ENCODE results near the gene AOAH.
"Not testable (repeated sequence)": the region's sequence is repeated elsewhere in the genome, so short reads cannot be mapped to it uniquely, and the experiment has no call there.

Gene AOAH

DNA sequence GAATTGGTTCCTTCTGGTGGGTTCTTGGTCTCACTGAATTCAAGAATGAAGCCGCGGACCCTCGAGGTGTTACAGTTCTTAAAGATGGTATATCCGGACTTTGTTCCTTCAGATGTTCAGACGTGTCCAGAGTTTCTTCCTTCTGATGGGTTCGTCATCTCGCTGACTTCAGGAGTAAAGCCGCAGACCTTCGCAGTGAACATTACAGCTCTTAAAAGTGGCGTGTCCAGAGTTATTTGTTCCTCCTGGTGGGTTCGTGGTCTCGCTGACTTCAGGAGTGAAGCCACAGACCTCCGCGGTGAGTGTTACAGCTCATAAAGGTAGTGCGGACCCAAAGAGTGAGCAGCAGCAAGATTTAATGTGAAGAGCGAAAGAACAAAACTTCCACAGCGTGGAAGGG lies 220.1 kb downstream of the AOAH start:
- not testable (repeated sequence) for DNase-seq

DNA sequence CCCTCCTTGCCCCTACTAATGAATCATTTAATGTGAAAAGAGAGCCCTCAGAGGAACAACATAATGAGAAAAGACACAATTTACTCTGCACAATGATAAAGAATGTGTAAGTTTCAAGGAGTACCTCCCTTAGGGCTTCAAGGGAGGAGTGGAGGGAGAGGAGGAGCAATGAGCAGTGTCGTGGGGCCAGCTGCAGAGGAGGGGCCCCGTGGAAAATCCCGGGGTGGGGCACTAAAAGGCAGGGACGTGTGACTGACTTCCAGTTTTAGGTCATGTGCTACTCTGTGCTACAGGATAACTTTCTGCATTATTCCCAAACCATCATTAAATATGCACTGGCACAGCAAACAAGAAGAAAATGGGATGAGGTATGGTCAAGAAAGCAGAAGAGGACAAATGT lies 226.5 kb downstream of the AOAH start:
- DNase-seq: no peak

DNA sequence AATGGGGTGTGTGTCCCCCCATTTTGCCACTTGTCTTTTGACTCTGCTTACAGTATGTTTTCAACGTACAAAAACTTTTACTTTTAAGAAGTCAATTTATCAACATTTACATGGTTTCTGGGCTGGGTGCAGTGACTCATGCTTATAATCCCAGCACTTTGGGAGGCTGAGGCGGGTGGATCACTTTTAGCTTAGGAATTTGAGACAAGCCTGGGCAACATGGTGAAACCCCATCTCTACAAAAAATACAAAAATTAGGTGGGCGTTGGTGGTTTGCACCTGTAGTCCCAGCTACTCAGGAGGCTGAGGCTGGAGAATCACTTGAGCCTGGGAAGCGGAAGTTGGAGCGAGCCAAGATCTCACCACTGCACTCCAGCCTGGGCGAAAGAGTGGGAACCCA lies 227.1 kb downstream of the AOAH start:
- not testable (repeated sequence) for DNase-seq

DNA sequence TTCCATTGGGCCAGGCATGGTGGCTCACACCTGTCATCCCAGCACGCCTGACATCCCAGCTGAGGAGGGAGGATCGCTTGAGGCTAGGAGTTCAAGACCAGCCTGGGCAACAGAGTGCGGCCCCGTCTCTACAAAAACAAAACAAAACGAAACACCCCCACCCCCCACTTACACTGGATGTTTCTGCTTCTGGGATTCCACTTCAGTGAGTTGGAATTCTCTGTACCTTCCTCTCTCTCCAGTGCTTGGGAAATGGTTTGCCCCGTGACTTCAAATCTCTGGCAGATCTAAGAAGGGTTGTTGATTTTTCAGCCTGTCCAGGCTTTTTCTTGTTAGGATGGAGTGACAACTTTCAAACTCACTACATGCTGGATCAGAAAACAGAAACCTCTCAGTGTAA lies 227.7 kb downstream of the AOAH start:
- no peak for DNase-seq

DNA sequence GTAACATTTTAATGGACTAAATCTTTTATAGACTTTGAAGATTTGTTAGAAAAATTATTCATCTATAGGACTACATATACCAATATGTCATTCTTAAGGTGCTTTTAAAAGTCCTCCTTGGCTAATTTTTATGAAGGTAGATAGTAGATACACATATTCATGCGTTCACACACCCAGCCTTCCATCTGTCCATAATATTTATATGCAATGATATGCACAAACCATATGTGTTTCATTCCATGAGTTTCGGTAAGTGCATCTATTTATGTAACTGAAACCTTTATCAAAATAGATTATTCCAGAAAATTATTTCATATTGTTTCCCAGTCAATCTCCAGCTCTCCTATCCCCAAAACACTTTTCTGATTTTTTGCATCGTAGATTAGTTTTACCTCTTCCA lies 233.0 kb downstream of the AOAH start:
- no peak for DNase-seq

DNA sequence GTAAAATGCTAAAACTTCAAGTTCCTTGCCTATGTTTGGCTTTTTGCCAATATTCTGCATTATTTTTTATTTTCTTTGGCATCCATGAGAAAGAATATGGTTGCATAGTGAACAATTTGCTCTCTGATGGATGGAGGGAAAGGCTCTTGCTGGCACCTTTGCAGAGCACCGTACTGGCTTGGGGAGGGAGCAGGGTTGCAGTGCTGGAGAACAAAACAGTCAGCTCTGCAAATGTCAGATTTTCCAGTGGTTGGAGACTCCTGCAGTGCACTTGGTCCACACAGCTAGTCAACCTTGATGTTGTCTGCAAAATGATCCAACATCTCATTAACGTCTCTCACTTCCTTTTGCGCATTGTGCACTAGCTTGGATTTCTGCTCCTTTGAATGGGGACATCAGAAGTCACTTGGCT lies 233.9 kb downstream of the AOAH start:
- DNase-seq: no peak

DNA sequence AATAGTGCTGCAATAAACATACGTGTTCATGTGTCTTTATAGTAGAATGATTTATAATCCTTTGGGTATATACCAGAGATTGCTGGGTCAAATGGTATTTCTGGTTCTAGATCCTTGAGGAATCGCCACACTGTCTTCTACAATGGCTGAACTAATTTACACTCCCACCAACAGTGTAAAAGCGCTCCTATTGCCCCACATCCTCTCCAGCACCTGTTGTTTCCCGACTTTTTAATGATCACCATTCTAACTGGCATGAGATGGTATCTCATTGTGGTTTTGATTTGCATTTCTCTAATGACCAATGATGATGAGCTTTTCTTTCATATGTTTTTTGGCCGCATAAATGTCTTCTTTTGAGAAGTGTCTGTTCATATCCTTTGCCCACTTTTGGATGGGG lies 235.6 kb downstream of the AOAH start:
- DNase-seq: not testable (repeated sequence)

DNA sequence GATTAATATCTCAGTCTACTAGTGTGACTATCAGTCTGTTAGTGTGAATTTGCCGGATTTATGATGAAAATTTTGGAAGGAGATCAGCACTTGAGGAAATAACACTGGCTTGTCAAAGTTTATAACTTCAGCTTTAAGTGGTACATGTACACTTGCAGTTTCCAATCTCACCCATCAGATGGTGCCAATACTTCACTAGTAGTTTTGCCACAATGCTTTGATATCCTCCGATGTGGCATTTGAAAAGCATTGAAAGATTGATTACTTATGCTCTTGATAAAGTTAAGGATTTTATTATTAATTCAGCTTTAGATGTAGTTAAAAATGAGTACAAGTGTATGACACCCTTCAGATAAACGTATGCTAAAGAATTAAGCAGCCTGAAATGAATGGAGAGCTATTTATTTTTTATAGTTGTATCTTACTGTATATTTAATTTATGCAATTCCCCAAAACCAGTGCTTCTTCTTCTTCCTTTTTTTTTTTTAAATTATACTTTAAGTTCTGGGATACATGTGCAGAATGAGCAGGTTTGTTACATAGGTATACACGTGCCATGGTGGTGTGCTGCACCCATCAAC lies 236.4 kb downstream of the AOAH start:
- DNase-seq: no peak

DNA sequence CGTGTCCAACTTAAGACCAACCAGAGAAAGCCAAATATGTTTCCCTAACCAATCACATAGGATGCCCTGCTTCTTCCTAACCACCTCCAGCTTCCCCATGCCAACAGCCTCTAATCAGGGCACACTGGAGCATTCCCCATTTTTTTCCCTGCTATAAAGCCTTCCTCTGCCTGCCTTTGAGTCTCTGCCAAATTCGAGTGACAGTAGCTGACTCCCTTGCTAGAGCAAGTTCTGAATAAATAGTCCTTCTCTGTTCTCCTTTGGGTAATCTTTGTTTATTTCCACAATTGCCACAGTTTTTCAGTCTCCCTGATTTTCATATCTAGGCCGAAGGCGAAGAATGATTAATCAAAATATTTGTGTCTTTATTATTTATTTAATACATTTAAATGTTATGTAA lies 238.0 kb downstream of the AOAH start:
- no peak for DNase-seq

DNA sequence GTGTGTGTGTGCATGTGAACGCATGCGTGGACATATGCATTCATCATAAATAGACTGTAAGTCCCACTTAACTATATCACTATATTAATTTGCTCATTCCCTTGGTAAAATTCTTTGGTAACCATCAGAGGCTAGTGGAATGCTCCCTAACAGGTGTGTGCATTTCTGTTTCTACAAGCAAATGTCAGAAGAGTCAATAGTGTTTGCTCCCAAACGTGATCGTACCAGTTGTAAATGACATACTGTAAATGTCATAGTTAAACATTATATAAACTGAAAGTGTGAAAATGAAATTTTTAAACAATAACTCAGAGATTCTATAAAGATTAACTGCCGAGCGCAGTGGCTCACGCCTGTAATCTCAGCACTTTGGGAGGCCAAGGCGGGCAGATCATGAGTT lies 240.0 kb downstream of the AOAH start:
- no peak for DNase-seq

DNA sequence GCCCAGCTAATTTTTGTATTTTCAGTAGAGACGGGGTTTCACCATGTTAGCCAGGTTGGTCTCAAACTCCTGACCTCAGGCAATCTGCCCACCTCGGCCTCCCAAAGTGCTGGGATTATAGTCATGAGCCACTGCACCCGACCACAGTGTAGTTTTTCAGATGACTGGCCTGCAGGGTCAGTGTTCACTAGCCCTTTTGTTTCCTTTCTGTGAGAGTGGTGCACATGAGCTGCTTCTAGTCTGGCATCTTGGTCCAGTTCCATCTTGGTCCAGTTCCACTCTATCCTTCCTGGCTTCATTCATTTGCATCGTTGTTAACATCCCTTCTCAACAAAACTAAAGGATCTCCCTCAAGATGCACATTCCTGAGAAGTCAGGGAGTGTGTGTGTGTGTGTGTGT lies 240.4 kb downstream of the AOAH start:
- DNase-seq: not testable (repeated sequence)

DNA sequence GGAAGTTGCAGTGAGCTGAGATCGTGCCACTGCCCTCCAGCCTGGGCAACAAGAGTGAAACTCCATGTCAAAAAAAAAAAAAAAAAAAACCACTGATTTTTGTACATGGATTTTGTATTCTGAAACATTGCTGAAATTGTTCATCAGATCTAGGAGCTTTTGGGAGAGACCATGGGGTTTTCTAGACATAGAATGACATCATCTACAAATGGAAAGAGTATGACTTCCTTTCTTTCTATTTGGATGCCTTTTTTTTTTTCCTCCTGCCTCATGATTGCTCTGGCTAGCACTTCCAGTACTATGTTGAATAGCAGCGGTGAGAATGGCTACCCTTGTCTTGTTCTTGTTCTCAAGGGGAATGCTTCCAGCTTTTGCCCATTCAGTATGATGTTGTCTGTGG lies 245.5 kb downstream of the AOAH start:
- DNase-seq: no peak

DNA sequence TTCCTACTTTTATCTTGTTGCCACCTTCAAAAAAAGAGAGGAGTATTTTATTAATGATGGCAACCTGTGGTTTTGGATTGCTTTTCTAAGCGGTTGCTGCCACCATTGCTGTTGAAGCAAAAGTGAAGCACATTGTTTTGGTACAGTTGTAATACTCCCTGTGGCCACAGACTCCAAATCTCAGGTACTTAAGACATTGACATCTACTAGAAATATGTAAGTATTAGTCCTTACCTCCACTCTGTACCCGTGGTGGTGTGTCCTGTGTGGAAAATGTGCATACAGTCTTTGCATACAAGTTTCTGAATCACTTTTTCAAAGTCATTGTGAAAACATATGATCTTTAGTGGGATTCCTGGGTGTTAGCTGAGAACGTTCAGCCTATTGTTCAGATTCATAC lies 248.9 kb downstream of the AOAH start:
- no peak for DNase-seq

DNA sequence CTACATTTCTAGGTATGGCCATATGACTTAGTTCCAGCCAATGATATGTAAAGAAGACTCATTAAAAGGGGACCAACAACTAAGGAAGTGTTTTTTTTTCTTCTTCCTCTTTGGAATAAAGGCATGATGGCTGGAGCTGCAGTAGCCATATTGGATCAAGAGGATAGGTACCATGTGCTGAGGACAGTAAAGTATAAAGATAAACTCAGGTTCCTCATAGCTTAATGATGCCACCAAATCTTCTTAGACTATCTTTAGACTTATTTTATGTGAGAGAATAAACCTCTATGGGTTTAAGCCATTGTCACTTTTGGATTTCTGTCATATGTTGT lies 249.3 kb downstream of the AOAH start:
- no peak for DNase-seq

DNA sequence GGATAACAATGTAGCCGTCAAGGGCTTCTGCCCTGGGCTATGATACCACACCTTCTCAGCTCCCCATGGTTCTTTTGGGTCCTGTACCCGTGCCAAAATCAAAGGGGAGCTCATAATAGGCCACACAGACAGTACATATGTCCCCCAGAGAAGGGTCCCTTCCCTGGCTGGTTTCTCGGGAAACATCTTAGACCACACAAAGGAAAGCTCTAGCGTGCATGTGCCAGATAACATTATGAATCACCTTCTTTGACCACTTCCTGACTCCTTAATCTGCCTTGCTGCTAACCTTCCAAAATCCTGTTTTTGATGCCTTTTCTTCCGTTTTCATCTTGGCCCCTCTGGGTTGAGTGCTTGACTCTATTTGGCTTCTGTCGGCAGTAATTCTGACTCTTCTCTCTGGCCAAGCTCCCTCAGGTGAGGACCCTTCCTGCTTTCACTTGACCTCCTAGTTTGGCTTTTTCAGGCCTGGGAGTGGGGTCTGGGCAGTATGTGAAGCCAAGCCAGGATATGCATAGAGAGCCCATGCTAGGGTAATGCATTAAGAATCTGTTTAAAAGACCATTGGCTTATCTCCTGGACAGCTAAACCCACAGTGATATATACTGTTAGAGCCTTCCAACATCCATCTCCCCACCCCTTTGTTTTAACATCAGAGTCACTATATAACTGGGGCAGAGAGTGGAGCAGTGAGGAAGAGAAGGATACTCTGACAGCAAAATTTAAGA lies 249.8 kb downstream of the AOAH start:
- no peak for DNase-seq

DNA sequence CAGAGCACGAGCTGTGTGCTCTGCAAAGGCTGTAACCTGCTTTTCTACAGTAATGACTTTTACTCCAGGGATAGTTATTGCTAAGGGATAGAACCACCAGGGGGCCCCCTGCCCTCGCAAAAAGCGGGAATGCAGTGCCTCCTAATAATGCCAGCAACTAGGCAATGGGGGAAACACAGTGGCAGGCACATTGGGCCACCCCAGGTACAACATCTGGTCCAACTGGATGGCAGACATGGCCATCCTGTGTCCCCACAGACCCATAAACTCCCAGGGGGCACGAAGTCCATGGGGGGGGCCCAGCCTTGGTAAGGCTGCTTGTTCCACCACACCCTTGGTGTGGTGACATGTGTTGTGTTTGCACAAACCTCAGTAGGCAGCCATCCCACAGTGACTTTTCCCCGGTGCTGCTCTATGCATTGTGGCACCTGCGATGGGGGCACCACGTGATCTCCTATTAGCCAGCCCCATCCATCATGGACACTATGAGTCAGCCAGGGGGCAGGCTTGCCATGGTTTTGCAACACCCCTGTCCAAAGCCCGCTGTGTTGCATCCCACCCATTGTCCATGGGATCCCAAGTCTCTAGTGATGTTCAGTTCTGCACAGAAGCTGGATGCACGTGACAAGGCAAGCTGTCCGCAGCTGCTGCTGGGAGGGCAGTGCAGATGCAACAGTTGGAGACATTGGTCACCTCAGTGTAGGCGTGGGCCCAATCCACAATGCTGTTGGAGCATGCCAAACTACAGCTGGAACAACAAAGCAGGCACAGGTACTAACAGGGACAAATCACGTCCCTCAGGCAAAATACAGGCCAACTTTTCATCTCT lies 250.6 kb downstream of the AOAH start:
- no peak for DNase-seq

DNA sequence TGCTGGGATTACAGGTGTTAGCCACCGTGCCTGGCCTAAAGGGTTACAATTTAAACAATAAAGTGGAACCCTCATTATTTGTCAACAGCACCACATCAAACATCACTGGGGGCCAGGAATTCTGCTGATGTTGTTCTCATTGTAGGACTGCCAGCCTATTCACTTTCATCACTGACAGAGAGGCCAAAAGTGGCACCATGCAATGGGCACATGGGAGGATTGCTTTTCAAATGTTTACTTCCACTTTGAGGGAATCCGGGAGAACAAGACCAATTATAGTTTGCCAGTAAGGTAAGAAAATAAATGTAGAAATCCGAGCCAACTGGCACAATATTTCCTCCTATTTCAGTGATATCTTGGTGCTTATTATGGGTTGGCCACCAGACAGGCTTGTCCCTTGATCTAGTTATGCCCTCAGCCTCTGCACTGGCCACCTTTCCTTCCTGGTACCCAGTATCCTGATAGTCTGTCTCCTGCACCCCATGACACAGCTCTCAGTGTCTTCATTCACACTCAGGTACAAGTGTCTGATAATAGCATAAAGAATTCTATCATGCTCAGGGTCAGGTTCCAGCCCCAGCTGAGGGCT lies 252.1 kb downstream of the AOAH start:
- no peak for DNase-seq

DNA sequence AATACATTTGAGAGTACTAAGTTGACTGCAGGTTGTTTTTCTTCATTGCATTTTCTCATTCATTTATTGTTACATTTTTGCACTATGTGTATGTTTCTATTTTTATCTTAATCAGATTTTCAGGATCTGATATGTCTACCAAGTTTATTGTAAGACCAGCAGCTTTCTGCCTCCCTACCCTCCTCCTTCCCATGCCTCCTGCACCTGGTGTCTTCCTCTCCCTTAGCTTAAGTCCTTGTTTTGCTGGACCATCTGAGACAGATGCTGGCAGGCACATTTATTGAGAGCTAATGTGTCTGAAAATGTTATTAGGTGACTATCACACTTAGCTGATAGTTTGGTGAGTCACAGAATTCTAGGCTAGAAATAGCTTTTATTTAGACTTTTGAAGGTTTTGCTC lies 255.1 kb downstream of the AOAH start:
- no peak for DNase-seq

DNA sequence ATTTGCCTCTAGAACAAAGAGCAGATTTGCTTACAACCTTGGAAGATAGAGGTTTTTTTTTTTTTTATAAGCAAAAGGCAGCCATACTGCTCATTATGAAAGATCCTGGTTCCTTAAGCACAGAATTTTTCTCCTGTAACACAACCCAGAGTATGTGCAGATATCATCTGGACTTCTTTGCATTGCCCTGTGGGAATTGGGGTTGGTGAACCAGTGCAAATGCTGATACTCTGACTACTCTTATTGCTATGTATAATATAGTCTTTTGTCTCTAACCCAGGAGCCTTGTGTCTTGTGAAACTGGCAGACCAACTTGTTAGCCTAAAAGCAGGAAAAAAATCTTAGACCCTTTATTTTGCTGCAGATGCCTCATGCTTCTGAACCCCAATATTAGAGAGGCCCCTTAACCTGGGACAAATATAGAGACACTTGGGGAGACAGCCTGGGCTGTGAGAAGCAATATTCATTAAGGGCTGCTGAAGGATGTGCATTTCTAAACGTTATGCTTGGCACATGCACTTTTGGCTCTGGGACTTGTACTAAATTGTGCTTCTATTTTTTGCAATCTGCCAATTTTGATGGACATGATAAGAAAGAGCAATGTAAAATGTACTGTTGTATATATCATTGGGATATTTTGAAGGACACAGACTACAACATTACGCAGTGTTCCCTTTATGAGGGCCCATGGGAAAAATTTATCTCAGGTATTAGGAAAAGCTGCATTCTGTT lies 255.8 kb downstream of the AOAH start:
- no peak for DNase-seq

DNA sequence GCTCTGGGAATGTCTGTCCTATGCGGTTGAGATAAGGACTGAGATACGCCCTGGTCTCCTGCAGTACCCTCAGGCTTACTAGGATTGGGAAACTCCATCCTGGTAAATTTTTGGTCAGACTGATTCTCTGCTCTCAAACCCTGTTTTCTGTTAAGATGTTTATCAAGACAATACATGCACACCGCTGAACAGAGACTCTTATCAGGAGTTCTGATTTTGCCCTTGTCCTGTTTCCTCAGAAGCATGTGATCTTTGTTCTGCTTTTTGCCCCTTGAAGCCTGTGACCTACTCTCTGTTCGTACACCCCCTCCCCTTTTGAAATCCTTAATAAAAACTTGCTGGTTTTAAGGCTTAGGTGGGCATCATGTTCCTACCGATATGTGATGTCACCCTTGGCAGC lies 258.3 kb downstream of the AOAH start:
- DNase-seq: not testable (repeated sequence)

DNA sequence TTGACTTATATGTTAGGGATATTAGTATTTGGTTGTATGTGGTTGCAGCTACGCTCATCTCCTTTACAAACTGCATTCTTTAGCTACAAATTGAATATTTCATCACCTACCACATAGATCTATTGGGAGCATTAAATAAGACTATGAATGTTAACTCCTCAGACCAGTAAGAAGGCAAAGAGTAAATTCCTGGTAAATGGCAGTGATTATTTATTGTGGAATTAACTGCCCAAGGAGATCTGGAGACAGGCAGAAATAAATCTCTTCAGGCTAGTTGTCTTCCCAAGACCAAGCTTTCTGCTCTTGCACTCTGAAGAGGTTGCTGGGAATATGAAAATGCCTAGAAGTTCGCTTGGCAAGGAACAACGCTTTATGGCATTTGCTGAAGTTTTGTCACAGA lies 260.0 kb downstream of the AOAH start:
- no peak for DNase-seq
